ENCODE data around the gene ZNF277.
A peak's percentile ranks its signal among the peaks of the same experiment; 100 is the strongest.
"Not testable (repeated sequence)": the region's sequence is repeated elsewhere in the genome, so short reads cannot be mapped to it uniquely, and the experiment has no call there.

Gene ZNF277

GRCh38 chr7:112377593-112377992 lies 171.1 kb downstream of the ZNF277 start:
- no peak overlapping the region for H3K27ac Mint-ChIP-seq
- no peaks in the 10 kb centered on the region for H3K9me3 Mint-ChIP-seq
- no peak for DNase-seq
- no peaks in the 10 kb centered on the region for H3K36me3 Mint-ChIP-seq (ENCODE audit: insufficient read depth)
- H3K27me3 Mint-ChIP-seq = peaks cover 0 to 6% of the 10 kb centered on the region in 2 donors
- no peak for ATAC-seq (replicated peaks)
- no peak overlapping the region for H3K4me3 Mint-ChIP-seq
- H3K4me1 Mint-ChIP-seq (ENCODE audit: low read depth in 2 of 2) = no peaks in the 10 kb centered on the region

- H3K27me3 Mint-ChIP-seq = peaks cover 0 to 18% of the 10 kb centered on the region in 2 donors
- DNase-seq (no peak), ATAC-seq (replicated peaks) (no peak)
- no peaks in the 10 kb centered on the region for H3K9me3 Mint-ChIP-seq
- H3K4me3 Mint-ChIP-seq = no peak overlapping the region
- H3K27ac Mint-ChIP-seq = no peak overlapping the region
- peaks cover 2 to 3% of the 10 kb centered on the region in 2 donors for H3K4me1 Mint-ChIP-seq (ENCODE audit: low read depth in 2 of 2)
- no peaks in the 10 kb centered on the region for H3K36me3 Mint-ChIP-seq (ENCODE audit: insufficient read depth)
Measured at GRCh38 chr7:112381311-112382091, 175.0 kb downstream of the ZNF277 start.

- H3K4me3 Mint-ChIP-seq = no peak overlapping the region
- H3K27ac Mint-ChIP-seq = no peak overlapping the region
- no peaks in the 10 kb centered on the region for H3K36me3 Mint-ChIP-seq (ENCODE audit: insufficient read depth)
- peak; percentile 17 for ATAC-seq (replicated peaks)
- DNase-seq = no peak
- H3K4me1 Mint-ChIP-seq (ENCODE audit: low read depth in 2 of 2) = peaks cover 2 to 3% of the 10 kb centered on the region in 2 donors
- H3K9me3 Mint-ChIP-seq = no peaks in the 10 kb centered on the region
- peaks cover 0 to 16% of the 10 kb centered on the region in 2 donors for H3K27me3 Mint-ChIP-seq
Measured at GRCh38 chr7:112383671-112384417, 177.3 kb downstream of the ZNF277 start.

- no peak for ATAC-seq (replicated peaks)
Measured at GRCh38 chr7:112385516-112385915, 179.0 kb downstream of the ZNF277 start.

GRCh38 chr7:112386619-112387018 lies 180.1 kb downstream of the ZNF277 start:
- DNase-seq (no peak), ATAC-seq (replicated peaks) (no peak)
- Mint-ChIP-seq H3K9me3 (no peaks in the 10 kb centered on the region), H3K4me3 (no peak overlapping the region), H3K4me1 (ENCODE audit: low read depth in 2 of 2) (peaks cover 4 to 10% of the 10 kb centered on the region in 2 donors), H3K36me3 (ENCODE audit: insufficient read depth) (no peaks in the 10 kb centered on the region), H3K27ac (no peak overlapping the region), H3K27me3 (peaks cover 0 to 12% of the 10 kb centered on the region in 2 donors)

More at GRCh38 chr7:112385516-112385915, 179.0 kb downstream of the ZNF277 start:
- Mint-ChIP-seq H3K4me1 (ENCODE audit: low read depth in 2 of 2) (peaks cover 2 to 3% of the 10 kb centered on the region in 2 donors), H3K9me3 (no peaks in the 10 kb centered on the region), H3K27ac (no peak overlapping the region), H3K36me3 (ENCODE audit: insufficient read depth) (no peaks in the 10 kb centered on the region), H3K27me3 (peaks cover 0 to 12% of the 10 kb centered on the region in 2 donors), H3K4me3 (no peak overlapping the region)
- no peak for DNase-seq

GRCh38 chr7:112390167-112390566 lies 183.7 kb downstream of the ZNF277 start:
- Mint-ChIP-seq H3K9me3 (no peaks in the 10 kb centered on the region), H3K4me1 (ENCODE audit: low read depth in 2 of 2) (peaks cover 9 to 15% of the 10 kb centered on the region in 2 donors), H3K27me3 (peaks cover 0 to 1% of the 10 kb centered on the region in 2 donors), H3K27ac (no peak overlapping the region), H3K4me3 (peak overlapping the region in 1 of 2 donors; percentile 3), H3K36me3 (ENCODE audit: insufficient read depth) (no peaks in the 10 kb centered on the region)
- no peak for ATAC-seq (replicated peaks)
- DNase-seq = no peak

GRCh38 chr7:112391079-112391821 lies 184.8 kb downstream of the ZNF277 start:
- peaks cover 0 to 11% of the 10 kb centered on the region in 2 donors for H3K27me3 Mint-ChIP-seq
- not testable (repeated sequence) for H3K9me3 Mint-ChIP-seq; H3K36me3 Mint-ChIP-seq (ENCODE audit: insufficient read depth)
- peak; percentile 53 for ATAC-seq (replicated peaks)
- H3K4me3 Mint-ChIP-seq = peak overlapping the region; percentile 77 to 92
- peak; percentile 20 to 39 (median 30) for DNase-seq
- H3K4me1 Mint-ChIP-seq (ENCODE audit: low read depth in 2 of 2) = peaks cover 9 to 15% of the 10 kb centered on the region in 2 donors
- H3K27ac Mint-ChIP-seq = peak overlapping the region in 1 of 2 donors; percentile 41

GRCh38 chr7:112391841-112392286 lies 185.4 kb downstream of the ZNF277 start:
- Mint-ChIP-seq H3K27ac (peak overlapping the region; percentile 7 to 55), H3K4me1 (ENCODE audit: low read depth in 2 of 2) (peaks cover 9 to 15% of the 10 kb centered on the region in 2 donors), H3K4me3 (peak overlapping the region; percentile 77 to 92), H3K27me3 (peaks cover 0 to 11% of the 10 kb centered on the region in 2 donors)
- H3K36me3 Mint-ChIP-seq (ENCODE audit: insufficient read depth); H3K9me3 Mint-ChIP-seq: not testable (repeated sequence)
- DNase-seq = peak; percentile 52 to 59 (median 56)
- ATAC-seq (replicated peaks) = peak; percentile 90
